HFF-Myc (cell line): ENCODE data around the gene TESMIN.

ENCODE experiments used
- DNase-seq: peaks from one replicate; pipeline ENCODE4 v3.0.0-alpha.2; 2011; ENCODE audit warnings: low read depth; ENCODE audit errors: extremely low read depth
- H3K4me3 ChIP-seq: replicated peaks from 2 replicates; pipeline ENCODE4 v1.5.1; 2011; ENCODE audit warnings: low read depth, mild to moderate bottlenecking, control low read depth, low read length
- CTCF ChIP-seq: IDR thresholded peaks from 2 replicates; pipeline ENCODE4 v1.5.1; 2012; ENCODE audit warnings: mild to moderate bottlenecking, low read depth, low read length, control low read depth; ENCODE audit errors: missing control alignments

TESMIN gene

DNA sequence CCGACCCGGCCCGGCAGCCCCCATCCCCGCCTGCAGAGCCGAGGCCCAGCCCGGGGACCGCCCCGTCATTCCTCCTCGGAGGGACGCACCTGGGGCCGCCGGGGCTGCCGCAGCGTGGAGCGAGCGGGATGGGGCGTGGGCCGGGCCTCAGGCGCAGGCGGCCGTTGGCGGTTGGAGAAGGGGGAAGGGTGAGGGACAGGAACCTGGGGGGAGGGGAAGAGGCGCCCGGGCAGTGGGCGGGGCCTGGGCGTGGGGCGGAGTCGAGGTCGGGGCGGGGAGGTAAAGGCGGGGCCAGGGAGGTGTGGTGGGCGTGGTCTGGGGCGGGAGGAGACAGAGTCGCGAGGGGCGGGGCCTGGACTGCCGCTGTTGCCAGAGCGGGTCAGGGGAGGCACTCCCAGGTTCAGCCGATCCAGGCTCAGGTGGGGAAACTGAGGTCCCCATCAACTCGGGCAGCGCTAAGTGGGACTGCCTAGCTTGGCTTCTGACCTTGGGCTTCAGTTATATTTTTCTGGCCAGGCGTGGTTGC lies at the start of gene TESMIN:
Gene TESMIN, minus strand, starts transcription at position 190 of the 526 bp plus-strand sequence. CDS start 860 bp downstream, outside the sequence.
- no peak for TF ChIP-seq CTCF
- DNase-seq, result peak; percentile 22
- peak within 1 kb of the TSS; percentile 38 for H3K4me3 ChIP-seq

DNA sequence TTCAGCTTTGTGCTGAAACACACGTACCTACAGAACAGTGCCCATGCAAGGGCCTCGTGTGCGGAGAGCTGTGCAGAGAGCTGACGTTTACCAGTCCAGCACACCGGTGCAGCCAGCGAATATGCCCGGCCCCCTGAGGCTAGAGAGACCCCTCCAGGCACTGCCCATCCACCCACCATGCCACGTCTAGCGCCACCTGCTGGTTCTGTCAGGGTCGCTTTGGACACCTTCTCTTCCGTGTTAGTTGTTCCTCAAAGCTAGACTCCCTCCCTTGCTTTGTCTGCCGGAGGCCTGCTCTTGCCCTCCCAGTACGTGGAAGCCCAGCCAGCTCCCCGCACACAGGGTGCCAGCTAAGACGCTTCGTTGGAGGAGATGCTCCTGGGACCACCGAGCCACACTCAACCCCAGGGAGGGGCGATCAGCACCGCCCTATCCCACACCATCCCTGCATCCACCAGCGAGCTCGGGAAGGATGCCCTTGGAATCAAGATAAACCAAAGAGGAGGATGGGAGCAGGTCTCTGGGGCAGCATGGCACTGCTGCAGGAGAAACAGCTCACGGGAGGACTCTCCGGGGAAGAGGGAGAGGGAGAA lies 47.0 kb upstream of the TESMIN start:
- no peak for DNase-seq

DNA sequence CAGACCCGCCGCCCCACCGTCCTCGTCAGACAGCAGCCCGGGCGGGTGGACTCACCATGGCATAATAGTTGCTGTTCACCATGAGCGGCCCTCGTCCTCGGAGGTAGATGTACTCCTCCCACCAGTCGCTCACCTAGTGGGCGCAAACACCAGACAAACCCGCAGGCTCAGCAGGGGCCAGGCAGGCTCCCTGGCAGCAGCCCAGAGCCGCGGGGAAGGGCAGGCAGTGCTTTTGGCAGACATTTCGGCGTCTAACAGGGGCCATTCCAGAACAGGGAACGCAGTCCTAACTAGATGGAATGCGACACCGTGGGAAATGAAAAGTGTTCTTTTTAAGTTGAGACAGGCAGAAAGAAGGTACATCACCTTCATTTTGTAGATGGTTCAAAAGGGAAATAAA lies 45.5 kb upstream of the TESMIN start:
- DNase-seq, result no peak

More for the DNA sequence above, 47.0 kb upstream of the TESMIN start:
- no peak overlapping the region for H3K4me3 ChIP-seq
- peak; percentile 82 for TF ChIP-seq CTCF

GRCh38 chr11:68792400-68792966 lies 41.2 kb upstream of the TESMIN start:
- H3K4me3 ChIP-seq, result no peak overlapping the region
- no peak for DNase-seq
- TF ChIP-seq CTCF, result no peak

More for the DNA sequence above, 45.5 kb upstream of the TESMIN start:
- TF ChIP-seq CTCF, result no peak
- no peak overlapping the region for H3K4me3 ChIP-seq

- DNase-seq, result no peak
- TF ChIP-seq CTCF, result no peak
- H3K4me3 ChIP-seq, result no peak overlapping the region
Measured at GRCh38 chr11:68784653-68785052, 33.3 kb upstream of the TESMIN start.

GRCh38 chr11:68783216-68783821 lies 32.0 kb upstream of the TESMIN start:
- no peak for DNase-seq
- TF ChIP-seq CTCF, result no peak
- H3K4me3 ChIP-seq, result no peak overlapping the region
